KBM-7 (cell line): Measurements from ENCODE around the gene HOXC13.

ENCODE experiments used
- DNase-seq: peaks from one replicate; pipeline ENCODE4 v3.0.0-alpha.2; 2015
- in situ Hi-C: fragments of 300-500 bp; cut with MboI; formaldehyde crosslinking; loops from 2 replicates; pipeline ENCODE4 v1.14.3; 2020; ENCODE audit warnings: low sequenced_read_pairs, low pct_unique_long_range_greater_than_20kb, mixed read lengths

Gene HOXC13, protein sequence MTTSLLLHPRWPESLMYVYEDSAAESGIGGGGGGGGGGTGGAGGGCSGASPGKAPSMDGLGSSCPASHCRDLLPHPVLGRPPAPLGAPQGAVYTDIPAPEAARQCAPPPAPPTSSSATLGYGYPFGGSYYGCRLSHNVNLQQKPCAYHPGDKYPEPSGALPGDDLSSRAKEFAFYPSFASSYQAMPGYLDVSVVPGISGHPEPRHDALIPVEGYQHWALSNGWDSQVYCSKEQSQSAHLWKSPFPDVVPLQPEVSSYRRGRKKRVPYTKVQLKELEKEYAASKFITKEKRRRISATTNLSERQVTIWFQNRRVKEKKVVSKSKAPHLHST

DNA sequence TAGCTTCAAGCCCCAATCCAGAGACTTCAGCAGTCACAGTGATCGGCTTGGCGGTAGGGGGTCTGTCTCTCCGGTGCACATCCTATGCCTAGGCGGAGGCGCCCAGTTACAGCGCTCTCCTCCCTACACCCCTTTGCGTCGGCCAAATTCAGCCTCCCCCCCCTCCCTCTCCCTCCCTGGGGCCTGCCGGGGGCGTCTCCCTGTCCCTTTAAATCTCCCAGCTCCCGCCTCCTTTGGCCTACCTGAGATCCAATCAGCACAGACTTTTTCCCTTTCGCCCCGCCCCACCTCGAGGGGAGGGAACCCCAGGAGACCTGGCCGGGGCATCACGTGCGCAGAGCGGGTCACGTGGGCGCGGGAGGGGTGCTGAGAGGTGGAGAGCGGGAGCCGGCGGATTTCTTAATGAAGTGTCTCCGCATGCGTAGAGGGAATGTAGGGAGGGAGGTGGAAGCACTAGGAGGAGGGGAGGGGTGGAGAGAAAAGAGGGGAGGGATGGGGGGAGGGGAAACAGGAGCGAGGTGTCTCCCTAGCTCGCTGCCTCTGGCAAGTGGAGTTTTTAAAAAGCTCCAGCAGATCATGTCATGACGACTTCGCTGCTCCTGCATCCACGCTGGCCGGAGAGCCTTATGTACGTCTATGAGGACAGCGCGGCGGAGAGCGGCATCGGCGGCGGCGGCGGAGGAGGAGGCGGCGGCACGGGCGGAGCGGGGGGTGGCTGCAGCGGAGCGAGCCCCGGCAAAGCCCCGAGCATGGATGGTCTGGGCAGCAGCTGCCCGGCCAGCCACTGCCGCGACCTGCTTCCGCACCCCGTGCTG is at the start of gene HOXC13:
HOXC13 (plus strand) TSS at position 506 of the 815 bp plus-strand sequence; CDS start at position 582, 76 bp downstream.
- peak; percentile 42 for DNase-seq
- in situ Hi-C loops: no loop called here

DNA sequence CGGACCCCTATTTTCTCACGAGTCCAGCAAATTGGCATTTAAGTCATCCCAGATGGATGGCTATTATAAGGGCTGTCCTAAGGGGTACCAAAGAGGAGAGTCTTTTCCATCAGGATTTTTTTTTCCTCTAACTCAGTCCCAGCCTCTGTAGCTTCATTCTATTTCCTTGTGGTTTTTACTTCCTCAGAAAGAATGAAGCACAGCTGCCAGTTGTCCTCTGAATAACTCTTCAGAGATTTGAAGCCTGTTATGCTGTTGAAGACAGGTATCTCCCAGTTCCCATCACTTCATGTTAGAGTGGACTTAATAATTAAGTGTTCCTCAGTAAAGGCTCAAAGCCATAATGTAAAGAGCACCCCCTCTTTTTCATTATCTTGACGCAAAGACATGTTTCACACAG is 48.5 kb upstream of the HOXC13 start:
- DNase-seq: no peak
- in situ Hi-C loops: no loop called here

DNA sequence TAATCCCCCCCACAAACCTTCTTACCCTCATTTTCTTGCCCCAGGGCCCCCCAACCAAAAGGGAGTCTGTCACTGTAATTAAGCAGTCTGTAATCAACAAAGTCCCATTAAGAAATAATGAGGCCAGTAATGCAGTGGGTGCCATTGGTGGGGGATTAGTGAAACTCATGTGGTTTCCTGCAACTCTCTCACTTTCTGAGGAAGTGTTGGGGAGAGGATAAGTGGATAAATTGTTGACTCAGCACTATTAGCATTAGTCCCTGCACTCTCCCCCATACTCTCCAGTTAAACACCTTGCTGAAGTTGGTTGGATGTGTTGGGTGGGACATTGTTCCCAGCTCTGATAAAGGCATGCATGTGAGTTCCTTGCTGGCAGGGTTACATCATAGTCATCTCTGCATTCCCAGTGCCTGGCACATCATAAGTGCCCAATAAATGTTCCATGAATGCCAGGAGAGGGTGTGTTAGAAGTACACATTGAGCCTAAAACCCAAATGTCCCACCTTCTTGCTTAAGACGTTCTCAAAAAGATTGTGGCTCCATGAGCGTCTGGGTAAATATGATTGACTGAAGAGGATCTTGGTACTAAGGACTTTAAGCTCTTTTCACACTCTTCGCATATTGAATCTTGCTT is 45.8 kb upstream of the HOXC13 start:
- in situ Hi-C loops: no loop called here

DNA sequence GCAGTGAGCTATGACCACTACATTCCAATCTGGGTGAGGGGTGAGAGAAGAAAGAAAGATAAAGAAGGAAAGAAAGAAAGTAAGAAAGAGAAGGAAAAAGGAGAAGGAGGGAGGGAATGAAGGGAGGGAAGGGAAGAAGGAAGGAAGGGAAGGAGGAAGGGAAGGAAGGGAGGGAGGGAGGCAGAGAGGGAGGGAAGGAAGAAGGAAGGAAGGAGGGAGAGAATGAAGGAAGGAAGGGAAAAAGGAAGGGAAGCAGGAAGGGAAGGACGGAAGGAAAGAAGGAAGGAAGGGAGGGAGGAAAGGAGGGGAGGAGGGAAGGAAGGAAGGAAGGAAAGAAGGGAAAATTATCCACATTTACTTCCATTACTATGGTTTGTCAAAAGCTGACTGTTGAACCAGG is 39.4 kb upstream of the HOXC13 start:
- in situ Hi-C loops: no loop called here
- DNase-seq: no peak

More for the DNA sequence above, 45.8 kb upstream of the HOXC13 start:
- DNase-seq: no peak

DNA sequence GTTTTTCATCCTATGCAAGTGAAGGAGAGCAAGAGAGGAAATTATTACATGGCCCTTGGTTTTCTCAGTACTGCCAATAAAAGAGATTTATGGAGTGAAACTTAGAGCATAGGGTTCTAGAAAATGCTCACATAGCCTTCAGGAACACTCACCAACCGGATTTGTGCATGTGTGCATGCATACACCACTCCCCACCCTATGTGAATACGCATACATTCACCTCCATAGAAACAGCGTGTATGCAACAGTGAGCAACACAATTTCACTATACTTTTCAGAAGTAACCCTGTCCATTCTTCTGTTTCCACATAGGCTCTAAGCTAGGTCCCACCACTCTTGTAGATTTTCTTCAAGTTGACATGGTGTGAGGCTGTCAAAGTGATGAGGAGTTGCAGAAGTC is 31.5 kb upstream of the HOXC13 start:
- in situ Hi-C loops: no loop called here
- no peak for DNase-seq

DNA sequence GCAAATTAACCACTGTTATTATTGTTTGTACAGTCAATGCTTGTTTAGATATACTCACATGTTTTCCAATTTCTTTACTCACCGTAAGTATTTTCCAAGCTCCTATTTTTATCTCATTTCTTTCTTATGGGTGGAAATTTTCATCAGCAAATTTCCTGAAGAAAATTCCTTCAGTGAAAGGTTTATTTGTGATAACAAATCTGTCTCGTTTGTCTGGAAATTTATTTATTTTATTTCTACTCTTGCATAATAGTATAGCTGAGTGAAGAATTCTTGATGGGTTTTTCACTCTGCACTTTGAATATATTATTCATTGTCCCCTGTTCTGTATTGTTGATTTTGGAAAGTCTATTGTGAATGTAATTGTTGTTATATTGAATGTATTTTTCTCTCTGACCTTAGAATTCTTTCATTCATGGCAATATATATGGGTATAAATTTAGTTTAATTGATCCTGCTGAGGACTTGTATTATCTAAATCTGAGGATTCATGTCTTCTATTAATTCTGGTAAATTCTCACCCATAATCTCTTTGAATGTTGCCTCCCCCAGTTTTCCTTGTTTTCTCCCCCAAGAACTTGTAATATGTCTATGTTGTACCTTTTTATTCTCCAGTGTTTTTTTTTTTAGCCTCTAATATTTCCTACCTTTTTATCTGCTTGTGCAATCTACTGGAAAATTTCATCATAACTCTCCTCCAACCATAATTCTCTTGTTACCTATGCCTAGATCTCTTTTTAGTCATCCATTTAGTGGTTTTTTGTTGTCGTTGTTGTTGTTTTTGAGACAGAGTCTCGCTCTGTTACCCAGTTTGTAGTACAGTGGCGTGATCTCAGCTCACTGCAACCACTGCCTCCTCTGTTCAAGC is 21.6 kb upstream of the HOXC13 start:
- in situ Hi-C loops: no loop called here
- no peak for DNase-seq

DNA sequence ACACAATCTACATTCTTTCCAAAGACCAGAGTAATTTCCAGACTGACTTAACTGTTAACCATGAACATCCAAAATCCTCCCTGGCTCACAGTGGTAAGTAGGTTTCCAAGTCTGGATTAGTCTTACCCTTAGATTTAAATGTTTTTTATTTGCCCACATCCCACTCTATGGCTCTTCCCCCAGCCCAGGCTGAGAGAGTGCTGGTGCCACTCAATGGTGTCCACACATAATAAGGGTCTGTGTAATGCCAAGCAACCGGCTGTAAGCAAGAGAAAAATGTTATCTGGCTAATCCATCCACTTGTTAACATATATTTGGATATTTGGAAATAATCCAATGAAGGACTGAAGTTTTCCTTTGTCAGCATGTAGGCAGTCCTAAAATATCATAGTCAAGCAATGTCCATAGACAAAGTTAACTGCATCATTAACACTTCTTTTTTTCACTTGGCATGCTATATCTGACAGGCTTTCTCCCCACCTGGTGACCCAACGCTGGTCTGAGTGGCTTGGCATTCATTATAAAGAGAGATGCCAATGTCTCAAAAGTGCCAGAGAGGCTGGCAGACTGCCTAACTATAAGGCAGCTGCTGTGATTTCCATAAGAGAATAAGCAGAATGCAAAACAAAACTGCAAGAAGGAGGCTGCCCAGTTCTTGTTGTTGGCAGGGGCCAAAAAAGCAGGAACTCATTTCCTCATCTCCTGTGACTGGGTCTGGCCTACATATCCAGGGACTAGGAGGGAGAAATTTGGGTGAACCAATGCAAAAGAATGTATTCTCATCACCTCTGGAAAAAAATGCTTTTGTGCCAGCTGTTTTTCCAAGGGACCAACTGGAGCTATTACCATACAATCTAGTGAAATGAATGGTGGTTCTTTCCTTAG is 13.9 kb upstream of the HOXC13 start:
- in situ Hi-C loops: no loop called here
- no peak for DNase-seq

DNA sequence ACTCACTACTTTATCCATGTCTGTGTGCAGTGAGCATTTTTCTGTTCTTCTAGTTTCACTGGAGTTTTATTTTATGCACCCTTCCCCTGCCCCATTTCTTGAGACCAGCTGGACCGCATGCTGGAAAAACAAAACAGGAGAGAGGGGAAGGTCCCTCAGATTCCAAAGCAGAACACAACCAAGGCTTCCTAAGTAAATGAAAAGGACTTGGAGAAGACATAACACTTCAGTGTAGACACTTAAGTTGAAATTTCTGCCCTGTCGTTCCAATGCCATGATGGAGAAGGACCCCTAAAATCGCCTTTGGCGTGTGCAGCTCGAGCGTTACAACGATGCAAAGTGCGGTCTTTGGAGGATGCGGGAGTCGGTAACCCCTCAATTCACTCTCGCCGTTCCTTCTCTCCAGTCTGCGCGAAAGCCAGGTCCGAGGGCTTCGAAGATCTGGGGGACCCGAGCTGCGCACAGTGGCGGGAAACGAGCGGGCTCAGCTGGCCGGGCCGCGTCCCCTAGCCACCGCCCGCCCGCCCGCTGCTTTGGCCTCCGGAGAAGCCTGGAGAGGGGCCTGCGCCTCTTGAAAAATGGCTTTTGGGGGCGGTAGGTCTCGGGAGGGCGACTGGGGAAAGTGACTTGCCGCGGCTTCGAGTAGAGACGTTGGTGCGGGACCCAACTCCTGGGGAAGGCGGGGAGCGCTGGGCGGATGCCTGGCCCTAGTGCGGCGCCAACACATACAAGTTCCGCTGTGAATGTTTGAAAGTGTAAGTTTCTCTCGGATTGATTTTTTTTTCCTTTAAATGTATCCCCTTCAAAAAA is 11.2 kb upstream of the HOXC13 start:
- no peak for DNase-seq
- in situ Hi-C loops: no loop called here

DNA sequence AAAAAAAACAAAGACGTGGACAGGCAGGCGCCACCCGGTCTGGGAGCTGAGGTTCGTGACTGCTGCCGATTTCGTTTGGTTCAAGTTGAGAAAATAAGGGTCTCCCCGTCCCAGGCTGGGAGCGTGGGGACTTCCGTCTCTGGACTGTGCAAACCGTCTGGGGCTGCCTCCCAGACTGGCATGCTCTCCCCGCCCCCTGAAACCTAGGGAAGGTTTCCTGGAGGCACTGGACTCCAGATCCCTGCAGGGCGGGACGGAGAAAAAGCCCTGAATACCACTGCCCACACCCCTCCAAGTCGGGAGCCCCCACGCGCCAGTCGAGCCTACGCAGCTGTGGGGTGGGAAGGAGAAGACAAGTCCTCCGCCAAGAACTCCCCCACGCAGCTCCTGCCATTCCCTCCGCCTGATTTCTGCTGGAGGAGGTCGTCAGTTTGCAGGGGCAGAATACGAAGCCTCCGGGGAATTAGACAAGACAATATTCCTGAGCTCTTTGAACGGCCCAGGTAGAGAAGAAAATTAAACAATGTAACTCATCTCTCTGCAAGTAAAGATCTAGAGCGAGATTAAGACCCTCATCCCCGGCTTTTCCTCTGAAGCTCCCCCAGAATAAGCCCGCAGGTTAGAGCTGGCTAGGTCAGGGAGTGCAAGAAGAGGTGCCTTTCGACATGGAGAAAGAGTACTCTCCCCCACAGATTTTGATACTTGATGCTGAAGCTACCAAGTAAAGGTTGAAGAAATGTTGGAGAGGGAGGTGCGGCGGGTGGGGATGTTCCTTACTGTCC is 10.4 kb upstream of the HOXC13 start:
- no peak for DNase-seq
- in situ Hi-C loops: no loop called here

DNA sequence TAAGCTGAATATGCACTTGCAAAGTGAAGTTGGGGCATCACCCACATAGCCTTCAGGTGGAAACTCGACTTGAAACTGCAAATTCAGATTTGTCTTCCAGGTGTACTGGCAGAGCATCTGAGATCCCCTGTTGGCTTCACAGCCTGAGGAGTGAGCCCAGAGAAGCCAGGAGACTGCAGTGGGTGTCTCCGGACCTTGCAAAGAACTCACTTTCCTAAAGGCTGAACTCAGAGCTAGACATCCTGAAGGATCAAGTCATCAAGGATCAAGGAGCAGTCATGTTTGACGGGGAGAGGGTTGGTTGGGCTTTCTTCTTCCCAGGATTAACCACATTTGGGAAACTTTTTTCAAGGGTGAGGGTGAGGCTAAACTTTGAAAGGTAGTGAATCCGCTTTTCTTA is 9.1 kb upstream of the HOXC13 start:
- in situ Hi-C loops: no loop called here
- no peak for DNase-seq

DNA sequence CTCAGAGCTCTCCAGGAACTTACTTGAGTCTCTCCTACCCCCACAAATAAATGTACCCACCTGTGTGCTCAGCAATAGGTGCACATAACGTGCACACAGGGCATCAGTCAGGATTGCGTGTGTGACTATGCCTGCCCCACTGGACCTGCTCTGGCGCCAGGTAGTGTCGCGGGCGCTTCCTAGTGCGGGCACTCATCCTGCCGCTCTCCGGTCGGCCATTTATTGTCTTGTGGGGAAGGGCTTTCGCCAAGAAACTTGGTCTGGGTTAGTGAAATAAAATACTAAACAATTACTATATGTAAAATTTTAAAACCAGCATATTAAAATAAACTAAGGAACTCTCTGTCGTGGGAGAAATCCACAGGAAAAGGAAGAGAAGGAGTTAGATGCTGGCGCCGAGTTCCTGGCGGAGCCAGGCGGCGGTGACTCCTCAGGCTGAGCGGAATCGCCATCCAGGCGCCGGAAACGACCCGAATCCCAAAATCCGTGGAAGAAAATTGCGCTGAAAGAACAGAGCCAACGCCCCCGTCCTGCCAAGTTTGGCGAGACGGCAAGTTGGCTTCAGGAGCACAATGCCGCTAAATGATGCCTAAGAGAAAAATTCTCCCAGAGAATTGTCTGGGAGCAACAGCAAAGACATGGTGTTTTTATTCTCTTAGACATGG is 7.9 kb upstream of the HOXC13 start:
- DNase-seq: no peak
- in situ Hi-C loops: no loop called here

DNA sequence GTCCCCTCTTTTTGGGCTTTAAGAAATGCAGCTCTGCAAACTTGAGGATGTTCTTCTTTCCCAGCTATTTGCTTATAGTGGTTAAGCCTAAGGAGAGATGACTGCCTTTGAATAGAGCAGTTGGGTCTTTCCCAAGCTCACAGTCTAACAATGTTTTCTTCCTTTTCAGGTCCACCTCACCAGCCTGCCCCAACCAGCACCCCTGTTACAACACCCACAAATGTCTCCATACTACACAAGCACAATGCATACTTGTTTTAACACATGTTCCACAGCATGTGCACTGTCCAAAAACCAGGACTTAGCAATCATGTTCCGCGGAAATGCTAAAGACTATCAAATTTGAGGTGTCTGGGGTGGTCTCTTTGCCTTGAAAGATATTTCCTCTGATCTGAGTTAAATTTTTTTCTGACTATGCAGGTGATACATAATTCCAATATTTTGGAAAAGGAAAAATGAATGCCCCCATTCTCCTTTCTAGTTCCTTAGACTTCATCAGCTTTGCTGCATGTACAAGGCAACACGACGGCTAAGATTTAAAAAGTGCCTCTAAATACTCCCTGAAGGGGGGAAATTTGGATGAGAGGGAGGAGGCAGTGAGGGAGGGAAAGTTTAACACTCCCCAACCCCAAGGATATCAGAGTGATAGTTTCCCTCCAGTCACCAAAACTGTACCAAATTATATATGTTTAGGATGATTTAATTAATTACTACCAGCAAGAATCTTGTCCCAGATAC is 6.6 kb upstream of the HOXC13 start:
- in situ Hi-C loops: no loop called here
- no peak for DNase-seq

DNA sequence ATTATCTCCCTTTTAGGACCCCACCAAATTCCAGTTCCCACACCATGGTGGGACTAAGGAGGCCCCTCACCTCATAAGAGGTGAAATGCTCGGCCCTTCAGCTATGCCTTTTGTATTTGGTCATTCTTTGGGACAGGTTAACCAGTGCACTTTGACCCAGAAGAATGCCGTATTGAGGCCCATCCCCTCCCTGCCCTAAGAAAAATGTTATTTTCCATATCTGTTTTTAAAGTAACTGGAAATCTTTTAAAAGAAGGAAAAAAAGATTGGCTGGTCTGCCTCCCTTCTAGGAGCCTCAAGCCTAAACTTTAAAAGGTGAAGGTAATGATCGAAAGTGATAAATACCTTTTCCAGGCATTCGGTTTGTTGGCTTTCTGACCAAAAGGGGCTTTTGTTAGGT is 5.7 kb upstream of the HOXC13 start:
- no peak for DNase-seq
- in situ Hi-C loops: no loop called here

DNA sequence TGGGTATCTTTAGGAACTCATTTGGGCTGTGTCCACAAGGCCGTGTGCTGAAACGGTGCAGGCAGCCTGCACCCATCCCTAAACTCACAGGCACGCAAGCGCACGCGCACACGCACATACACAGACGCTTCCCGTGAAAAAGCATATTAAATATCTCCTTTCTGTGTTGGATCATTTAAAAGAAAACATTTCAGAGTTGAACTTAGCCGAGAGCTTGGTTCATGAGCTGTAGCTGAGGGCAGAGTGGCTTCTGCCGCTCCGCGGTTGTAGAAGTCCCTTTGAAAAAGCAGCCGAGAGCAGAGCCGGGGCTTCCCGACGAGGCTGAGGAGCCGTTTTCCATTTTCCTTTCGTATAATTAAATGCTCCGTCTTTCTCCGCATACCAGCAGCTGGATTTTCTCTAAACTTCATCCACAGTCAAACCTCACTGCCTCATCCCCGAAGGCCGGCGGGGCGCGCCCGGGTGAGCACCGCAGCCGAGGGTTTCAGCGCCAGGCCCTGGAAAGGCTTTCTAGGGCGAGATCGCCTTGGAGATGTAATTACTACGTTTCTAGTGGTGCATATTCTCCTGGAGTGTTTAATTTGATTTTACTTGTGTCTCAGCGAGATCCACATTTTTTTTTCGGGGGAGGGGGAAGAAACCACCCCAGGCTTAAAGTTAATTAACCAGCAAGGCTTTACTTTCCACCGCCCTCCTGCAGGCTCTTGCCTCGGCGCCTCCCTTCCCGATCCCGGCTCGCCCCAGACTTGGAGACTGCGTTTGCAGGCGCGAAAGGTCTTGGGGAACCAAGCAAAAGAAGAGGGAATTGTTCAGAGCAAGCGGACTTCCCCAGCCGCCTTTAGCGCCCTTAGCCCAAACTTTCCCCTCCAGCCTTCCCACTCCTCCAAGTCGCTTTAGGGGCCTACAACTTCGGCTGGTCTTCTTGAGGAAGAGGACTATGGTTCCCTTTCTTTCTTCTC is 3.0 kb upstream of the HOXC13 start:
- in situ Hi-C loops: no loop called here
- DNase-seq: no peak

DNA sequence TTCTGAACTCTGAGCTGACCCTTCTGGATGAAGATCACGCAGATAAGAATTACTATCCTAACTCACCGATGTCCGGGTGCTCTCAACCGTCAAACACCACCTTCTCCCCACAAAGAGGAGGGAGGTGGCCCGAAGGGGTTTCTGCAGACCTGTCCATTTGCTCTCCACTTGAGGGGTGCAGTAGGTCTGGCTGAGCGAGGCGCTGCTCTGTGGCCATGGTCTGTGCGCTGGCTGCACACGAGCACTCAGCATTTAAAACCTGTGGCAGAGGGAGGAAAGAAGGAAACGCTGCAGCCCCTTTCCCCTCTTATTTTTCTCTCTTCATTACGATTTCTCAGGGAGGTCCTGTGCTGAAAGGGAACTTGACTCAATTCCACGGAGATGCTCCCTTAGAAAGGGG is 1.5 kb upstream of the HOXC13 start:
- DNase-seq: no peak
- in situ Hi-C loops: no loop called here
